ENCODE results near the gene PARD6G. TPM values are rescaled to one million over a fixed set of nuclear protein-coding genes. Genes with fewer than 3 reads are reported as not detected.

Gene PARD6G
- total RNA-seq, 1 experiment from 2014 or later = 13.0 TPM

GRCh38 chr18:80168346-80168745 is 79.0 kb downstream of the PARD6G start:
- Mint-ChIP-seq H3K4me3 (no peak overlapping the region), H3K9me3 (peaks cover 31% of the 10 kb centered on the region), H3K27me3 (ENCODE audit: low read depth) (peaks cover 4% of the 10 kb centered on the region), H3K36me3 (peaks cover 26% of the 10 kb centered on the region), H3K27ac (no peak overlapping the region), H3K4me1 (no peaks in the 10 kb centered on the region; the same call in 1 of the 2 replicates)
- CTCF ChIA-PET = interaction anchor here (1.1 to 1.2 kb wide), 2 partner anchors 9 to 79 kb away, joined by 3 read pairs; partner anchors contain the start of gene PARD6G
- no peak for ATAC-seq
- DNase-seq (ENCODE audit: low spot score) = no peak
- no peak for TF ChIP-seq ZNF232 (CRISPR knock-in tag; IDR thresholded peaks at IDR 0.05)
- no peak for TF ChIP-seq MXD4 (CRISPR knock-in tag; IDR thresholded peaks at IDR 0.05; ENCODE audit: borderline replicate concordance)
- TF ChIP-seq ZNF512 (CRISPR knock-in tag; IDR thresholded peaks at IDR 0.05; ENCODE audit: borderline replicate concordance) = no peak
- no peak for TF ChIP-seq ELF4 (CRISPR knock-in tag; IDR thresholded peaks at IDR 0.05; ENCODE audit: low read depth)
- TF ChIP-seq, protein P1, sequence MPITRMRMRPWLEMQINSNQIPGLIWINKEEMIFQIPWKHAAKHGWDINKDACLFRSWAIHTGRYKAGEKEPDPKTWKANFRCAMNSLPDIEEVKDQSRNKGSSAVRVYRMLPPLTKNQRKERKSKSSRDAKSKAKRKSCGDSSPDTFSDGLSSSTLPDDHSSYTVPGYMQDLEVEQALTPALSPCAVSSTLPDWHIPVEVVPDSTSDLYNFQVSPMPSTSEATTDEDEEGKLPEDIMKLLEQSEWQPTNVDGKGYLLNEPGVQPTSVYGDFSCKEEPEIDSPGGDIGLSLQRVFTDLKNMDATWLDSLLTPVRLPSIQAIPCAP (CRISPR knock-in tag; IDR thresholded peaks at IDR 0.05) = no peak
- TF ChIP-seq, protein P2, sequence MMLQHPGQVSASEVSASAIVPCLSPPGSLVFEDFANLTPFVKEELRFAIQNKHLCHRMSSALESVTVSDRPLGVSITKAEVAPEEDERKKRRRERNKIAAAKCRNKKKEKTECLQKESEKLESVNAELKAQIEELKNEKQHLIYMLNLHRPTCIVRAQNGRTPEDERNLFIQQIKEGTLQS (CRISPR knock-in tag; conservative IDR thresholded peaks at IDR 0.05) = no peak
- no peak for TF ChIP-seq GABPB1 (CRISPR knock-in tag; IDR thresholded peaks at IDR 0.05)
- no peak for TF ChIP-seq E2F1 (CRISPR knock-in tag; IDR thresholded peaks at IDR 0.05)
- TF ChIP-seq ZNF138 (CRISPR knock-in tag; conservative IDR thresholded peaks at IDR 0.05) = no peak
- no peak for TF ChIP-seq ATF1 (CRISPR knock-in tag; IDR thresholded peaks at IDR 0.05)
- no peak for TF ChIP-seq KAT7 (CRISPR knock-in tag; IDR thresholded peaks at IDR 0.05; ENCODE audit: borderline replicate concordance)
- TF ChIP-seq ZNF281 (CRISPR knock-in tag; IDR thresholded peaks at IDR 0.05) = no peak
- TF ChIP-seq, protein P3, sequence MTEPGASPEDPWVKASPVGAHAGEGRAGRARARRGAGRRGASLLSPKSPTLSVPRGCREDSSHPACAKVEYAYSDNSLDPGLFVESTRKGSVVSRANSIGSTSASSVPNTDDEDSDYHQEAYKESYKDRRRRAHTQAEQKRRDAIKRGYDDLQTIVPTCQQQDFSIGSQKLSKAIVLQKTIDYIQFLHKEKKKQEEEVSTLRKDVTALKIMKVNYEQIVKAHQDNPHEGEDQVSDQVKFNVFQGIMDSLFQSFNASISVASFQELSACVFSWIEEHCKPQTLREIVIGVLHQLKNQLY (CRISPR knock-in tag; IDR thresholded peaks at IDR 0.05) = no peak
- no peak for TF ChIP-seq FOXP4 (CRISPR knock-in tag; IDR thresholded peaks at IDR 0.05)
- no peak for TF ChIP-seq ZNF532 (CRISPR knock-in tag; IDR thresholded peaks at IDR 0.05; ENCODE audit: borderline replicate concordance)
- no peak for TF ChIP-seq FOXK1 (CRISPR knock-in tag; IDR thresholded peaks at IDR 0.05)
- TF ChIP-seq ZNF416 (CRISPR knock-in tag; IDR thresholded peaks at IDR 0.05) = no peak
- POLR2A ChIA-PET = interaction anchor here (0.7 kb wide), 1 partner anchor 15 kb away, joined by 3 read pairs; no protein-coding TSS in a partner anchor
